HG03354 (cell line): ENCODE measurements around the gene LIPE.

Experiments used
- ATAC-seq: cut with Tn5 transposase; IDR thresholded peaks from one replicate; pipeline ENCODE4 v1.9.1; 2021; ENCODE audit warnings: mild to moderate bottlenecking; ENCODE audit not compliant: unreplicated experiment, poor library complexity, severe bottlenecking

Gene LIPE

DNA sequence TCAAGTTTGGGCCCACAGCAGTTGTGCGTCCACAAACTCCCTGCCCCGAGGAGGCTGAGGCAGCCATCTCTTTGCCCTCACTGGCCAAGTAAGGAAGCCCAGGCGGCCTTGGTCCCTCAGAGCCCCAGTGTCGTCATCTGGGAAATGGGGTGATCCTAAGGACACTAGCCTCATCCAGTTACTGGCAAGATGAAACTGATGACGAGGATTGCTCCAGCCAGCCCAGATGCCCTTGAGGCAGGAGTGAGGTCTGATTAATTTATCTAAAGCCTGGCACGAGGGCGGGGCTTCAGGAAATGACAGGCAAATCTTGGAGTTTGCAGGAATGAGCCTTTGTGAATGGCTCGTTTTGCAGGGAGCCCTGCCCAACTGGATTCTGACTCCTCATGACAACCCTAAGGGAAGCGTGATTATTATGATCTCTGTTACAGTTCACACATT, 5.6 kb downstream of the LIPE start:
- no peak for ATAC-seq

DNA sequence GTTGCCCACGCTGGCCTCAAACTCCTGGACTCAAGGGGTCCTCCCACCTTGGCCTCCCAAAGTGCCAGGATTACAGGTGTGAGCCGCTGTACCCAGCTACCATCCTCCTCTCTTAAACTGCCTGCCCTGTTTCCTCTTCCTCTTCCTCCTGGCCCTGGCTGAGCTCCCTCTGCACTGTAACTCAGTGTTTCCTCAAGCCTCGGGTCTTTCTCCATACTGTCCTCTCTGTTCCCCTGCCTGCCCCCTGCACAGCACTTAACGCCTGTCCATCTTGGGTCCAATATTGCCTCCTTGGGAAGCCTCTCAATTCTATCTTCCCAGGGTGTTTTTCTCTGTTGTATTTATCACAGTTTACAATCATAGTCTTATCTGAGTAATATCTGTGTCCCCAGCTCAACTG, 6.1 kb downstream of the LIPE start:
- no peak for ATAC-seq

GRCh38 chr19:42420055-42420544, 7.1 kb downstream of the LIPE start:
- ATAC-seq, result no peak

DNA sequence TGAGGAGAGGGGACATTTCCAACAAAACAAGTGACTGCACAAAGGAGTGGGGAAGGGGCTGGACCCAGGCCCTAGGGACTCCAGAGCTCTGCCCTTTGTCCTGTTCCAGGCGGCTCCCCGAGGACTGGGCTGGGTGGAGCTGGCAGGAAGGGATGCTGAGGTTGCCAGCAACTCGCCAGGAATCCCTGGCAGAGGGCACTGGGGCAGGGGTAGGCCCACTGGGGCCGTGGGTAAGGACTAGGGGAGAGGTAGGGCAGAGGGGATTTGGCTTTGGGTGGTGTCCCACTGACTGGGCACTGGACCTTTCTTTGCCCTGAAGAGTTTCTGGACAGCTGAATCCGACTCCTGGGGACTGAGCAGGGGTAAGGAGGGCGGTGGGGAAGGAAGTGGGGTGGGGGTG, 7.9 kb downstream of the LIPE start:
- ATAC-seq, result no peak

DNA sequence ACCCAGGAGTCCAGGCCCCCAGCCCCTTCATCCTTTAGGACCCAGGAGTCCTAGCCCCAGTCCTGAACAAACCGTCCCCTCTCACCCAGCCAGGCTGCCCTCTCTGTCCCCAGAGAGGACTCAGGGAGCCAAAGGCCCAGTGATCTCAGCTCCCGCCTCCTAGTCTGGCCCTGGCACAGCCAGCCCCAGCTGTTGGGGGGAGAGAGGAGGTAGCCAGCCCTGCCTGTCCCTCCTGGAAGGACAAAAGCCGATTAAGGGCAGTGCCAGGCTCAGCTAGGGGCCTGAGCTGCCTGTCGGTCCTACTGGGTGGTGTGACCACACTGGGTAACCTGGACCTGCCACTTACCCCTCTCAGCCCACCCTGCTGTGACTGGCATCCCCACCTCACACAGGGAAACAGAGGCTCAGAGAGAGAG, 14.5 kb downstream of the LIPE start:
- ATAC-seq, result no peak

DNA sequence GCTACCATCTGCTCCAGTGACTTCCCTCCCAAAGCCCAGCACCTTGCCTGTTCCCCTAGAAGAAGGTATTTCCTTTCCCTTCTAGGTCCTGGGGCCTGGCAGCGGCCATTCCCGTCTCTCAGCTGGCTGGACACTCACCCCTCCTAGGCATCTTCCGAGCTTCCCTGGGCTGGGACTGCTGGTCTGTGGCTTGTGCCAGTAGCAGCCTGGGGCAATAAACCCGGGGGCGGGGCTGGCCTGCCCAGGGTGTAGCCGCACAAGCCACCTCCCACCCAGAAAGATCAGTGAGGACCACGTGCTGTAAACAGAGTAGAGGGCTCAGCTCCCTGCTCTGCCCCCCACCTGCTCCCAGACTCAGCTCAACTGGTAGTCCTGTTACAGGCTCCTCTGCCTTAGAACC, 15.0 kb downstream of the LIPE start:
- no peak for ATAC-seq

DNA sequence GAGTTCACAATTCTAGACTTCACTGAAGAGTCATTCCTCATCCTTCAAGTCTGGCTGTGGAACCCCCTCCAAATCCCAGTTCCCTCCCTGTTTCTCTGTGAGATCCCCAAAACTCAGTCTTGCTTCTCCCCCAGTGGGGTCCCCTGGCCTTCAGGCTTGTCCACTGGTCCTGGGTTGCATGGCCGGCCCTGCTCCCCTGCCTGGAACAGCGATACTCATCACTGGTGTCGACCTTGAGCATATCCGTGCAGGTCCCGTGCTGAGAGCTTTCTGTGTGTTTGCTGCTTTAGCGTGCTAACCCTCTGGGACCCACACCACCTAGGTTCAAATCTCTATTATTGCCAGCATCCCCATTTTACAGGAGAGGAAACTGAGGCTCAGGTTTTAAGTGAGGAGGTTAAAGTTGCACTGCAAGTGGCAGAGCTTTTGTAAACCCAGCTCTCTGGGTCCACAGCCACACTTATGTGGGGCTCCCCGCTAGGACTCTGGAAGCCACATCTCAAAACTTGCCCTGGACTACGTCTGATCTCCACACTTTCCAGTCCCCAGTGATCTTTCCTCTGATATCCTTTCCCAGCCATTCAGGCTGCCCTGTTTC, 15.5 kb downstream of the LIPE start:
- no peak for ATAC-seq

DNA sequence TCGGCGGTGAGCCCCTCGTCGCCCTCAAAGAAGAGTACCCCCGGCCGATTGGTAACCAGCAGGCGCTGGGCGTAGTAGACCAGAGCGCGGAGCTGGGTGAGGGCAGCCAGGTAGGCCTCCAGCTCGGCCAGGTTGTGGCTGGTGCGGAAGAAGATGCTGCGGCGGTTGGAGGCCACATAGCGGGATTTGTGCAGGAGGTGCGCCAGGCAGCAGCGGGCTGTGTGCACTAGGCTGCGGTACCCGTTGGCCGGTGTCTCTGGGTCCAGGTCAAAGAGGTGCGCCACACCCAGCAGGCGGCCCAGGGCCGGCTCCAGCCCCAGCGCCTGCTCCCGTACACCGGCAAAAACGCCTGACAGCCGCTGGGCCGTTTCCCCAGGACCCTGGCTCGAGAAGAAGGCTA, 16.8 kb downstream of the LIPE start:
- ATAC-seq, result no peak

DNA sequence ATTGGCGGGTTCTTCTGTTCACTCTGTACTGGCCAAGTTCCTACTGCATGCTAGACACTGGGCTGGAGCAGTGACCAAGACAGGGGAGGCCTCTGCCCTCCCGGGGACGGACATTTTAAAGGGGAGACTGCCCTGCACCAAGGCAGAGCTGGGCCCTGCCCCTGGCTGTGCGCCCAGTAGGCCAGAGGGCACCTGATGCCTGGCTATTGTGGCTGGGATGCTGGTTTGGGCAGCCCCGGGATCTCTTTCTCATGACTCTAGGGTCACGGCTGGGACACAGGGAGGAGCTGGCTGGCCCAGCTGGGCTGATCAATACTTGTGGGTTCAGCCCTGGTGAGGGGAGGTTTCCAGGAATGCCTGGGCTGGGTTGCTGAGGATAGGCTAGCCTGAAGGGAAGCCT, 17.7 kb downstream of the LIPE start:
- no peak for ATAC-seq

DNA sequence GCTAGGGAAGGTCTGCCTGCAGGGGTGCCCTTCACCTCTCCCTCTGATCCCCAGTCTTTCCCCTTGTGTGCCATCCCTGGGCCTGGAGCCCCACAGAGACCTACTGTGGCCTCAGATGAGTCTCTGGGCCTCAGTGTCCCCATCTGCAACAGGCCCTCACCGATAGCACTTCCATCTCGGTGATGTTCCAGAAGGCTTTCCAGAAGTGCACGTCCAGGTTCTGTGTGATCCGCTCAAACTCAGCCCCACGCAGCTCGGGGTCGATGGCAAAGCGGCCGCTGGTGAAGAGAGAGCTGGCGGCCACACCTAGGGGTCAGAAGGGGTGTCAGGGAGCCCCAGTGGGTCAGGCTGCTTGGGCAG, 19.4 kb downstream of the LIPE start:
- no peak for ATAC-seq

DNA sequence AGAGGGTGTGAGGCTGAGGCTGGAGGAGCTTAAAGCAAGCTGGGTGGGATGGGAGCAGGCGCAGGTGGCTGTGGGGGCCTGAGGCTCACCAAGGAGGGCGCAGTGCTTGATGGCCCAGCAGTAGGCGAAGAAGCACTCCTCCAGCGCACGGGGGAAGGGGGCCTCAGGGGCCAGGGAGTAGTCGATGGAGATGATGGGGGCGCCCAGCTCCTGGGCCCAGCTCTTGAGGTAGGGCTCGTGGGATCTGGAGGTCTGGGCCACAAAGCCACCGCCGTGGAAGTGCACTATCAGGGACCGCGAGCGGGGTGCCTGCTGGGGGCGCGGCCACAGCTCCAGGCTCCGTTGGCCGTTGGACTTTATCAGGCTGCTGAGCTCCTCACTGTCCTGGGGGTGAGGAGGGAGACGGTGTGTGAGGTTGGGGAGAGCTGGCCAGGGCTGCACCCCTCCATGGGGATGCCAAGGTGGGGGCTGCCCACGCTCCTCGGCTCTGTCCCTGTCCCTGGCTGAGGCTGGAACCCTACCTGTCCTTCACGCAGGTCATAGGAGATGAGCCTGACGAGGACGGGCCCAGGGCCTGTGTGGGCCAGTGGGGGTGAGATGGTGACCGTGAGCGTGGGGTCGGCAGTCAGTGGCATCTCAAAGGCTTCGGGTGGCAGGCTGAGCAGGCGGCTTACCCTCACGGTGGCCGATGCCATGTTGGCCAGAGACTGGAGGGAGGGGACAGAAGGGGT, 19.9 kb downstream of the LIPE start:
- ATAC-seq, result no peak

DNA sequence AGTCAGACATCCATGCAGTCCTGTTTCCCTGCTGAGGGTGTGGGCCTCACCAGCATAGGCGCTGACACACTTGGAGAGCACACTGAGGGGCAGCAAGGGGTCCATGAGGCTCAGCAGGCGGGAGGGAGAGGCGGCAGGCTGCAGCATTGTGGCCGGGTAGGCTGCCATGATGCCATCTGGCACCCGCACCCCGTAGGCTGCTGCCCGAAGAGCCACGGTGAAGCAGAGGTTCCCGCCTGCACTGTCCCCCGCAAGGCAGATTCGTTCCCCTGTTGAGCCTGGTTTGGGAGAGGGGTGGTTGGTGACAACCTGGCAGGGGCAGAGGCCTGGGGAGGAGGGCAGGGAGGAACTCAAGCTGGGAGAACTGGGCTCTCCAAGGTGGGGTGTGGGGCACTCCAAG, 21.1 kb downstream of the LIPE start:
- no peak for ATAC-seq

GRCh38 chr19:42403586-42403985, 23.6 kb downstream of the LIPE start:
- ATAC-seq, result no peak

DNA sequence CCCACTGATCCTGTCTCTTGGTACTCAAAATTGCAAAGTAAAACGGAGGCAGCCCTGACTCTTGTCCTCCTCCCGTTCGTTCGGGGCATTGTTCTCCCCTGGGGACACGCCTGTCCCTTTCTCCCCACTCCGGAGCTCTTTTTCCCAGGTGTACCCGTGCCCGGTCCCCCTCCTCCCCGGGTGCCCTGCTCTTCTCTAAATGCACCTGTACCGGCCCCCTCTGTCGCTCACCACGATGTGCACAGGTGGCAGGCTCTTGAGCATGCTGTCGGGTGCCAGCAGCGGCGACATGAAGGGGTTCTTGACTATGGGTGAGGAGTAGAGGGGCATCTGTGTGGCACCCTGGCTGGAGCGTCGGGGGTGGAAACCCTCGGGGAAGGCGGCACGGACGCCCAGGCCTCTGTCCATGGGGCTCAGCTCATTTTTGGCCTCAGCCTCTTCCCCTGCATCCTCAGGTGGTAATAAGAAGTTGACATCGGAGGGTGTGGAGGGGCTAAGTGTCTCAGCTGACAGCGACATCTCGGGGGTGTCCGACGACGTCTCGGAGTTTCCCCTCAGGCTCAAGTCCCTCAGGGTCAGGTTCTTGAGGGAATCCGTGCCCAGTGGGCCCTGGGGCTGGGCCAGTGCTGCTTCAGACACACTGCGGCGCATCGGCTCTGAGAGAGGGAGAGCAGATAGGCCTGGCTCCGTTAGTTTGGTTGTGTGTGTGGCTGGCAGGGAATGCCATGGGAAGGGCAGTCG, 24.6 kb downstream of the LIPE start:
- ATAC-seq, result no peak

- no peak for ATAC-seq
These were observed 25.6 kb downstream of the LIPE start for GRCh38 chr19:42401365-42402303.

DNA sequence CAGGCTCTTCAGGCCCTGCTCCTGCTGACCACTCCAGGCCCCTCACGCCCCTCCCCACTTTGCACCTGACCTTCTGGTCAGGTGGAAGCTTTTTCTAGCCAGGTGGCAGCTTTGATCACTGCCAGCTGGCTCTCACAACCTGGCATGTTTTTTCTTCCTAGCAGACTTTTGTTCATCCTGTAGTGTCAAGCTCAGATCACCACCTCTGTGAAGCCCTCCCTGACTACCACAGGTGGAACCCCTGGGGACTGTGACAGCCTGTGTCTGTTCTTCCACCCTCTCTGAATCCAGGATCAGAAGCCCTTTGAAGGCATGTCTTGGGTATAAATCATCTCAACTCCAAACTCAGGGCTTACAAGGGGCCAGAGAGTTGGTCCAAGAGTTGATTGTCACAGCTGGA, 26.8 kb downstream of the LIPE start:
- ATAC-seq, result no peak

DNA sequence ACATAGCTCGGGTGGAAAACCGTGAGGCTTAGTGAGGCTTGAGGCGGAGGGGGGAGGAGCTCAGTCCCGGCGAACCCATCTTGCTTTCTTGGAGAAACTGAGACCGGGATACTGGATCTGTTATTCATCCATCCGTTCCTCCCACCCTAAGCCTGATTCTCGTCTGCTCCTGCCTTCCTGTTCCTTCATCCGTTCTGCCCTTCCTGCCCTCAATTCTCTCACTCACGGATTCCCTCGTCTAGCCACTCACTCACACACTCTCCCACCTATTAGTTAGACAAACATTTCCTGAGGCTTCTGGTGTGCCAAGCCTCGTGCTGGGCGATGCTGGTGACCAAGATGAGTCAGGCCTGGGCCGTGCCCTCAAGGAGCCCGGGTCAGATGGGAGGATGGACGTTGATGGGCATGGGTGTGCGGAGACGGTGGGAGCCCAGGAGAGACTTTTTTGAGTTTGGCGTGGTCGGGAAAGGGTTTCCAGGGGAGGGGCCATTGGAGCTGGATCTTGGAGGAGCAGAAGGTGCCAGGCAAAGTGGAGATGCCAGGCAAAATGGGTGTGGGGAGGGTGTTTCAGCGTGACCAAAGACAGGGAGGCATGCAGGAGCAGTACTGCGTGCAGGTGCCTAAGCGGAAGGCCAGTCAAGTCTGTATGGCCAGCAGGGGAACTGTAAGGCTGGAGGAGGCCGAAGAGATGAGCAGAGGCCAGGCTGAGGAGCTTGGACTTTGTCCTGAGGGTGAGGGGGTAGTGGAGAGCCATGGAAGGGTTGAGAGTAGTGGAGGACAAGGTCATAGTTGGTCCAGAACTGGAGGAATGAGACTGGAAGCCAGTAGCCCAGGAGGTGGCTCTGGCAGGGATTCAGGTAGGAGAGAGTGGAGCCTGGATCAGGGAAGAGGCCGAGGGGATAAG, 29.7 kb downstream of the LIPE start:
- ATAC-seq, result no peak

GRCh38 chr19:42396381-42397262, 30.6 kb downstream of the LIPE start:
- ATAC-seq, result peak; percentile 97
